HCT116 (cell line): ENCODE data around the gene NSRP1.

Source experiments
- ATF3 ChIP-seq: IDR thresholded peaks from 2 replicates; pipeline ENCODE4 v1.6.1; 2012
- CEBPB ChIP-seq: IDR thresholded peaks from 2 replicates; pipeline ENCODE4 v1.6.1; 2012; ENCODE audit warnings: low read depth
- CTCF ChIP-seq, 3 experiments: fragments of 200-600 bp in 1 of 3; sonication (generic) in 1 of 3; IDR thresholded peaks in 2 of 3; conservative IDR thresholded peaks in 1 of 3; 2 replicates each; pipeline ENCODE4 v1.5.1; 2012 to 2017; ENCODE audit warnings: low read depth in 2 of 3, low read length in 2 of 3, antibody characterized with exemption in 1 of 3, borderline replicate concordance in 1 of 3, control low read depth in 1 of 3, mild to moderate bottlenecking in 1 of 3, mixed read lengths in 1 of 3, mixed run types in 1 of 3, moderate library complexity in 1 of 3; ENCODE audit not compliant: insufficient read depth in 1 of 3
- EGR1 ChIP-seq: IDR thresholded peaks from 2 replicates; pipeline ENCODE4 v1.6.1; 2012; ENCODE audit warnings: low read depth
- EZH2 ChIP-seq: fragments of 200-600 bp; sonication (generic); IDR thresholded peaks from 2 replicates; pipeline ENCODE4 v1.6.1; 2017; ENCODE audit warnings: antibody characterized with exemption, mixed run types
- EZH2phosphoT487 ChIP-seq: fragments of 200-600 bp; IDR thresholded peaks from 2 replicates; pipeline ENCODE4 v1.6.1; 2018; ENCODE audit warnings: antibody characterized with exemption, borderline replicate concordance
- POLR2A ChIP-seq: IDR thresholded peaks from 2 replicates; pipeline ENCODE4 v1.7.0; 2011; ENCODE audit warnings: borderline replicate concordance; ENCODE audit not compliant: insufficient read depth, insufficient read length; ENCODE audit errors: extremely low read depth
- POLR2AphosphoS5 ChIP-seq: IDR thresholded peaks from 2 replicates; pipeline ENCODE4 v1.6.1; 2011; ENCODE audit warnings: mild to moderate bottlenecking, low read depth, low read length, moderate library complexity
- RAD21 ChIP-seq: IDR thresholded peaks from 2 replicates; pipeline ENCODE4 v1.6.1; 2012; ENCODE audit warnings: low read depth, mild to moderate bottlenecking
- REST ChIP-seq: IDR thresholded peaks from 2 replicates; pipeline ENCODE4 v1.6.1; 2012; ENCODE audit warnings: low read depth
- YY1 ChIP-seq: IDR thresholded peaks from 2 replicates; pipeline ENCODE4 v1.6.1; 2011; ENCODE audit warnings: low read length, low read depth, moderate library complexity, mild to moderate bottlenecking; ENCODE audit not compliant: insufficient replicate concordance; ENCODE audit errors: extremely low read depth
- ZFX ChIP-seq: fragments of 450-650 bp; IDR thresholded peaks from 2 replicates; pipeline ENCODE4 v1.6.1; 2017
- ZNF274 ChIP-seq: fragments of 200-500 bp; sonication (Bioruptor generic); IDR thresholded peaks from 2 replicates; pipeline ENCODE4 v1.6.1; 2014; ENCODE audit warnings: mild to moderate bottlenecking, low read depth, low read length, inconsistent platforms

GRCh38 chr17:30092886-30093285, 23.7 kb upstream of the NSRP1 start:
- no peak for TF ChIP-seq CTCF (IDR thresholded peaks at IDR 0.05 in 2 of 3, conservative IDR thresholded peaks at IDR 0.05 in 1 of 3; ENCODE audit: borderline replicate concordance in 1 of 3, insufficient read depth in 1 of 3, low read depth in 2 of 3, low read length in 2 of 3)
- no peak for TF ChIP-seq REST
- TF ChIP-seq POLR2A = no peak
- no peak for TF ChIP-seq ZNF274
- no peak for TF ChIP-seq ZFX
- TF ChIP-seq POLR2AphosphoS5 = no peak
- no peak for TF ChIP-seq EZH2
- no peak for TF ChIP-seq CEBPB
- TF ChIP-seq RAD21 = no peak
- no peak for TF ChIP-seq YY1
- TF ChIP-seq EGR1 = no peak
- TF ChIP-seq ATF3 = no peak
- no peak for TF ChIP-seq EZH2phosphoT487
